K562 (cell line): ENCODE measurements around the gene DST. TPM values are rescaled to one million over a fixed set of nuclear protein-coding genes. Genes with fewer than 3 reads are reported as not detected.

Experiments used
- ATAC-seq: fragments of 200-7000 bp; cut with Tn5 transposase; 3 replicates; pipeline ENCODE4 v1.9.1; 2020; ENCODE audit warnings: moderate library complexity
- BruUV-seq: library from RNA; stranded (reverse); fragments of 400-500 nt; replicated peaks from 2 replicates; lab custom pipeline; 2021; lab: Mats Ljungman, UMichigan
- CTCF ChIA-PET: fragments of 300-600 bp; formaldehyde crosslinking; extraction: SDS; loops from one replicate; lab custom pipeline; 2021; ENCODE audit warnings: low intra/inter-chr PET ratio; lab: Yijun Ruan, JAX
- POLR2A ChIA-PET: fragments of 300-600, 350-650 bp; sonication (Branson Sonifier 250); formaldehyde crosslinking; extraction: SDS; loops from one replicate; lab custom pipeline; 2021; ENCODE audit warnings: antibody characterized with exemption, inconsistent platforms; lab: Yijun Ruan, JAX
- DNase-seq, 4 experiments: peaks; one replicate each; pipeline versions ENCODE4 v3.0.0 to v3.0.0-alpha.2; 2011 to 2018; ENCODE audit warnings: low spot score in 3 of 4, mixed read lengths in 3 of 4; ENCODE audit errors: extremely low read depth in 1 of 4
- FAIRE-seq: peaks from 2 replicates; lab custom pipeline; 2011; peaks lifted over from hg19 to GRCh38; lab: Jason Lieb, UNC
- H2AFZ ChIP-seq: 2 replicates; pipeline ENCODE4 v1.6.0; 2011; ENCODE audit warnings: low read depth, low read length, control low read depth, inconsistent platforms
- H3K27ac ChIP-seq: fragments of 200-600 bp; 3 replicates; pipeline ENCODE4 v1.8.0; 2011; ENCODE audit warnings: low read depth, mild to moderate bottlenecking, control low read depth, inconsistent platforms, low read length, moderate library complexity, mixed read lengths; ENCODE audit errors: extremely low read depth
- H3K27me3 ChIP-seq, 2 experiments: fragments of 300-600 bp in 1 of 2; 2 replicates in 1 of 2; 3 replicates in 1 of 2; pipeline versions ENCODE4 v1.6.0 to v1.8.0; 2011; ENCODE audit warnings: inconsistent platforms in 2 of 2, low read length in 2 of 2, mild to moderate bottlenecking in 1 of 2, mixed read lengths in 1 of 2, moderate library complexity in 1 of 2; ENCODE audit not compliant: control insufficient read depth in 2 of 2, insufficient read depth in 2 of 2
- H3K36me3 ChIP-seq: fragments of 300-600 bp; 3 replicates; pipeline ENCODE4 v1.8.0; 2011; ENCODE audit warnings: mild to moderate bottlenecking, low read length, inconsistent platforms; ENCODE audit not compliant: control insufficient read depth, insufficient read depth
- H3K4me1 ChIP-seq, 2 experiments: fragments of 200-600 bp in 1 of 2; replicated peaks in 1 of 2; 2 replicates in 1 of 2; 3 replicates in 1 of 2; pipeline versions ENCODE4 v1.5.1 to v1.8.0; 2011; ENCODE audit warnings: inconsistent platforms in 2 of 2, low read length in 2 of 2, mild to moderate bottlenecking in 1 of 2, mixed read lengths in 1 of 2, moderate library complexity in 1 of 2; ENCODE audit not compliant: control insufficient read depth in 2 of 2, insufficient read depth in 2 of 2
- H3K4me2 ChIP-seq: 2 replicates; pipeline ENCODE4 v1.6.1; 2011; ENCODE audit warnings: low read length, control low read depth, inconsistent platforms, mixed read lengths; ENCODE audit not compliant: insufficient read depth
- H3K4me3 ChIP-seq: fragments of 200-600 bp; sonication (generic), shearing (Covaris generic); 2 replicates; pipeline ENCODE4 v1.5.1; 2016; ENCODE audit warnings: control low read depth, inconsistent platforms
- H3K79me2 ChIP-seq: fragments of 200-600 bp; 3 replicates; pipeline ENCODE4 v1.8.0; 2011; ENCODE audit warnings: low read length, inconsistent platforms; ENCODE audit not compliant: control insufficient read depth, insufficient read depth
- H3K9ac ChIP-seq, 2 experiments: 2 replicates each; pipeline versions ENCODE4 v1.6.0 to v1.6.1; 2011; ENCODE audit warnings: low read depth in 2 of 2, low read length in 2 of 2, control low read depth in 1 of 2, inconsistent platforms in 1 of 2, mild to moderate bottlenecking in 1 of 2, mixed read lengths in 1 of 2; ENCODE audit not compliant: insufficient read depth in 1 of 2
- H3K9me1 ChIP-seq: one replicate; pipeline ENCODE4 v1.6.0; 2011; ENCODE audit warnings: inconsistent platforms, mild to moderate bottlenecking, low read length, moderate library complexity; ENCODE audit not compliant: control insufficient read depth, insufficient read depth
- H3K9me3 ChIP-seq: replicated peaks from 2 replicates; pipeline ENCODE4 v1.5.1; 2011; ENCODE audit warnings: low read depth, low read length, inconsistent platforms; ENCODE audit not compliant: control insufficient read depth, insufficient read depth
- H4K20me1 ChIP-seq: replicated peaks from 2 replicates; pipeline ENCODE4 v1.6.1; 2011; ENCODE audit warnings: low read length, inconsistent platforms, mixed read lengths; ENCODE audit not compliant: control insufficient read depth, insufficient read depth
- ATF3 ChIP-seq, 2 experiments: fragments of 450-650 bp in 1 of 2; sonication (generic) in 1 of 2; formaldehyde crosslinking in 1 of 2; IDR thresholded peaks in 1 of 2; conservative IDR thresholded peaks in 1 of 2; 2 replicates each; pipeline versions ENCODE4 v1.6.1 to v1.8.1; 2016 to 2023; ENCODE audit warnings: mild to moderate bottlenecking in 2 of 2, moderate library complexity in 2 of 2, inconsistent platforms in 1 of 2, missing genetic modification reagents in 1 of 2
- DEAF1 ChIP-seq: fragments of 450-650 bp; formaldehyde crosslinking; IDR thresholded peaks from 2 replicates; pipeline ENCODE4 v1.4.0; 2020; ENCODE audit warnings: mild to moderate bottlenecking, moderate library complexity
- FOXP4 ChIP-seq: sonication (generic); formaldehyde crosslinking; IDR thresholded peaks from 2 replicates; pipeline ENCODE4 v1.8.0; 2022; ENCODE audit warnings: mild to moderate bottlenecking, missing genetic modification reagents, borderline replicate concordance
- L3MBTL2 ChIP-seq: fragments of 450-650 bp; IDR thresholded peaks from 2 replicates; pipeline ENCODE4 v1.6.1; 2016; ENCODE audit warnings: mild to moderate bottlenecking, moderate library complexity
- LCOR ChIP-seq: sonication (generic); formaldehyde crosslinking; IDR thresholded peaks from 2 replicates; pipeline ENCODE4 v1.8.0; 2022; ENCODE audit warnings: mild to moderate bottlenecking, missing genetic modification reagents
- MCM2 ChIP-seq: fragments of 450-650 bp; IDR thresholded peaks from 2 replicates; pipeline ENCODE4 v1.6.1; 2017; ENCODE audit warnings: low read depth, mild to moderate bottlenecking
- NFYB ChIP-seq: IDR thresholded peaks from 2 replicates; pipeline ENCODE4 v1.6.1; 2011; ENCODE audit warnings: mild to moderate bottlenecking, moderate library complexity; ENCODE audit not compliant: insufficient read length; ENCODE audit errors: extremely low read depth
- NR2C1 ChIP-seq, 2 experiments: fragments of 450-650 bp; IDR thresholded peaks; 2 replicates each; pipeline ENCODE4 v1.6.1; 2017; ENCODE audit warnings: mild to moderate bottlenecking in 2 of 2, antibody characterized with exemption in 1 of 2, inconsistent platforms in 1 of 2, missing compliant biosample characterization in 1 of 2, missing genetic modification characterization in 1 of 2
- ZC3H4 ChIP-seq: sonication (generic); formaldehyde crosslinking; IDR thresholded peaks from 2 replicates; pipeline ENCODE4 v1.9.0; 2021; ENCODE audit warnings: missing genetic modification reagents, borderline replicate concordance
- ZNF311 ChIP-seq: fragments of 250-450 bp; sonication (Bioruptor Pico); IDR thresholded peaks from 2 replicates; pipeline ENCODE4 v1.4.0; 2020; ENCODE audit warnings: mild to moderate bottlenecking, moderate library complexity
- WGBS: fragments of 100-300 bp; shearing (Covaris generic); methylation state at CpG from one replicate; pipeline ENCODE4 v1.1.6; 2016; ENCODE audit warnings: low coverage, mixed read lengths; ENCODE audit not compliant: insufficient coverage; ENCODE audit errors: missing lambda C conversion rate; 5-methylcytosine and 5-hydroxymethylcytosine counted together
- in situ Hi-C: fragments of 300-500 bp; cut with MboI; formaldehyde crosslinking; loops from 4 replicates; pipeline ENCODE4 v1.15.0; 2018; ENCODE audit warnings: inconsistent platforms, mixed read lengths
- intact Hi-C: fragments of 100-400 bp; cut with micrococcal nuclease; formaldehyde crosslinking; loops from 2 replicates; pipeline ENCODE4 v1.14.2; 2022
- polyA plus RNA-seq, 8 experiments: library from polyadenylated mRNA; depleted of rRNA in 4 of 8; stranded (reverse) in 5 of 8; unstranded in 3 of 8; fragments of >200 nt; fragmentation: Nextera tagmentation in 2 of 8; fragmentation: Illumina TruSeq in 1 of 8; extraction: Ambion mirVana in 2 of 8; extraction: Trizol in 1 of 8; gene quantifications; 2 replicates each; pipeline versions ENCODE4 v1.2.1 to v1.2.3, GENCODE V29; 2011 to 2014; ENCODE audit warnings: inconsistent platforms in 1 of 8, missing spikeins in 1 of 8
- total RNA-seq, 7 experiments: library from RNA; depleted of rRNA in 6 of 7; stranded (reverse); fragments of >200 nt in 6 of 7; fragmentation: Illumina TruSeq in 2 of 7; extraction: Trizol in 2 of 7; gene quantifications; 2 replicates each; pipeline versions ENCODE4 v1.2.1 to v1.2.3, GENCODE V29; 2011 to 2021; ENCODE audit warnings: low replicate concordance in 1 of 7
- TF ChIP-seq, protein P1 (sequence below): fragments of 250-450 bp; sonication (Bioruptor Pico); IDR thresholded peaks from 2 replicates; pipeline ENCODE4 v1.4.0; 2020; ENCODE audit warnings: mild to moderate bottlenecking

Gene DST
- total and polyA plus RNA-seq, 9 of the 15 experiments (the other 6 are each of a cell fraction or from before 2014, with no cell fraction given) = 5.2 to 21.9 (median 13.3) TPM

- TF ChIP-seq ATF3 (IDR thresholded peaks at IDR 0.05) = no peak
- no peak for TF ChIP-seq ATF3 (CRISPR knock-in tag; conservative IDR thresholded peaks at IDR 0.05)
- no peak for TF ChIP-seq NFYB
- TF ChIP-seq, protein P1, sequence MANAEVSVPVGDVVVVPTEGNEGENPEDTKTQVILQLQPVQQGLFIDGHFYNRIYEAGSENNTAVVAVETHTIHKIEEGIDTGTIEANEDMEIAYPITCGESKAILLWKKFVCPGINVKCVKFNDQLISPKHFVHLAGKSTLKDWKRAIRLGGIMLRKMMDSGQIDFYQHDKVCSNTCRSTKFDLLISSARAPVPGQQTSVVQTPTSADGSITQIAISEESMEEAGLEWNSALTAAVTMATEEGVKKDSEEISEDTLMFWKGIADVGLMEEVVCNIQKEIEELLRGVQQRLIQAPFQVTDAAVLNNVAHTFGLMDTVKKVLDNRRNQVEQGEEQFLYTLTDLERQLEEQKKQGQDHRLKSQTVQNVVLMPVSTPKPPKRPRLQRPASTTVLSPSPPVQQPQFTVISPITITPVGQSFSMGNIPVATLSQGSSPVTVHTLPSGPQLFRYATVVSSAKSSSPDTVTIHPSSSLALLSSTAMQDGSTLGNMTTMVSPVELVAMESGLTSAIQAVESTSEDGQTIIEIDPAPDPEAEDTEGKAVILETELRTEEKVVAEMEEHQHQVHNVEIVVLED (CRISPR knock-in tag) = no peak
These were observed 85.7 kb downstream of the DST start (continued) for GRCh38 chr6:56556751-56557540.

DNA sequence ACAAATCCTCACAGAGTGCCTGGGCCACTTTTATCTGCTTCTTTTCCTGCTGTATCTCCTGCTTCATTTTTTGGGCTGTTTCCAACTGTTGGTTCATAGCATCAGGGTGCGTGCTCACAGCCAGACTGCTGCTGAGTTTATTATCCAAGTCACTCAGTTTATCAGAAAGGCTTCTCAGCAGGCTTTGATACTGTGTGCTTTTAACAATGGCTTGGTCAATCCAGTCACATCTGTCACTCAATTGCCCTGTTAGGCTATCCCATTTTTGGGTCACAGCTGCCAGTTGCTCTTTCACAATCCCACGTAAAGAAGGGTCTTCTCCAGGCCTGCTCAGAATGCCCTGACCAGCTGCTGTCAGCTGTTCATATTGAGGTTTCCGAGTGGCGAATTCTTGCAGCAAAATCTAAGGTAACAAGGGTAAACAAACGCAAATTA, 87.2 kb downstream of the DST start:
- DNase-seq (no peak), FAIRE-seq (no peak), ATAC-seq (no peak)
- Histone ChIP-seq H3K4me1 (0 out of 5 replicates have a peak, but pooled peaks cover 0 to 4% of the 10 kb centered on the region in 2 experiments), H2AFZ (no peak overlapping the region), H3K4me2 (no peak overlapping the region), H3K9me3 (no peaks in the 10 kb centered on the region), H3K4me3 (no peak overlapping the region), H3K9ac (no peak overlapping the region), H3K36me3 (no peaks in the 10 kb centered on the region), H3K79me2 (no peaks in the 10 kb centered on the region), H3K9me1 (no peaks in the 10 kb centered on the region), H4K20me1 (no peaks in the 10 kb centered on the region), H3K27ac (no peak overlapping the region), H3K27me3 (no peaks in the 10 kb centered on the region)
- ChIA-PET CTCF (no interaction called here), POLR2A (no interaction called here)
- 38% methylated on average over 5 of the region's 5 CpGs for WGBS
- BruUV-seq = no TSS peak
- intact Hi-C loops (no loop called here), in situ Hi-C loops (no loop called here)
- TF ChIP-seq NR2C1 (IDR thresholded peaks at IDR 0.05) (no peak), NR2C1 (tag; IDR thresholded peaks at IDR 0.05) (no peak), LCOR (no peak), DEAF1 (no peak), MCM2 (no peak), ZC3H4 (CRISPR knock-in tag) (no peak), FOXP4 (CRISPR knock-in tag) (no peak), L3MBTL2 (no peak), ZNF311 (CRISPR knock-in tag) (no peak)
